ENCODE measurements around the gene MMP15.

- TF ChIP-seq CTCF (IDR thresholded peaks at IDR 0.05; ENCODE audit: low read depth, low read length) (no peak), POLR2A (IDR thresholded peaks at IDR 0.05; ENCODE audit: extremely low read depth, insufficient read length) (no peak)
Measured at GRCh38 chr16:58039829-58040495, 14.4 kb downstream of the MMP15 start.

Data from NB4 (cell line).